ENCODE results near the gene MAP2K6.

The MAP2K6 gene

DNA sequence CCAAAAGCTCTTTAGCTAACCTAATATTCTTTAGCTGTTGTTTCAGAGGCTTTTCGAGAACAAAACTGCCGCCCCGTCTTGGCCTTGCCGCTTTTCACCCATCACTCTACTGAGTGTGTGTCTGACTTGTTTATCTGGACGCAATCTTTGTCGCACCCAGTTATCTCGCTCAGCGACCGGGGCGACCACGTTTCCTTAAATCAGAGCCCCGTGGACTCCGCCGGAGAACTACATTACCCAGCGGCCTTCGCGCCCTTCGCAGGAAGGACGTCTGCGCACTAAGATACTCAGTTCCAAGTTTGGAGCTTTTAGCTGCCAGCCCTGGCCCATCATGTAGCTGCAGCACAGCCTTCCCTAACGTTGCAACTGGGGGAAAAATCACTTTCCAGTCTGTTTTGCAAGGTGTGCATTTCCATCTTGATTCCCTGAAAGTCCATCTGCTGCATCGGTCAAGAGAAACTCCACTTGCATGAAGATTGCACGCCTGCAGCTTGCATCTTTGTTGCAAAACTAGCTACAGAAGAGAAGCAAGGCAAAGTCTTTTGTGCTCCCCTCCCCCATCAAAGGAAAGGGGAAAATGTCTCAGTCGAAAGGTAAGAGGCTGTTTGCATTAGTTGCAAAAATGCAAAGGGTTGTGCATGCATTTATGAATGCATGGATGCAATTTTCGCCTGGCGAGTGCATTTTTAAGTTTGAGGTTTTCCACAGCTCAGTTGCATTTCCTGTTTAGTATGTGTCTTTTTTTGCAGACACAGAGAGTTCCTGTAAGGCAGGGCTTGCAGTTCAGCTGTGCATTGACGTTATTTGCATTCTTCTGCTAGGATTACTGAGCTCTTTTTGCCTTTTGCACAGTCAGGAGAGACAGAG is at the start of gene MAP2K6:
Gene MAP2K6 (plus strand): TSS at position 290 of the 867 bp plus-strand sequence. CDS start 288 bp downstream, at position 578.
- no peak for DNase-seq (ENCODE audit: low read depth)

DNA sequence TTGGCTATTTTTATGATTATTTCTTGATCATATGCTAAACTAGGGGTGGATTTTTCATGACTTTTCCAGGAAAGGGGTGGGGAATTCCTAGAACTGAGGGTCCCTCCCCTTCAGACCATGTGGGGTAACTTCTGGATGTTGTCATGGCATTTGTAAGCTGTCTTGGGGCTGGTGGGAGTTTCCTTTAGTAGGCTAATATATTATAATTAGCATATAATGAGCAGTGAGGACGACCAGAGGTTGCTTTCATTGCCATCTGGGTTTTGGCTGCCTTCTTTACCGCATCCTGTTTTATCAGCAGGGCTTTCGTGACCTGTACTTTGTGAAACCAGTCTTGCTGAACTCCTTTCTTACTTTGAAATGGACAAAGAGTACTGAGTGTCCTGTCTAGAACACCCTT is 47.2 kb upstream of the MAP2K6 start:
- no peak for DNase-seq (ENCODE audit: low read depth)

DNA sequence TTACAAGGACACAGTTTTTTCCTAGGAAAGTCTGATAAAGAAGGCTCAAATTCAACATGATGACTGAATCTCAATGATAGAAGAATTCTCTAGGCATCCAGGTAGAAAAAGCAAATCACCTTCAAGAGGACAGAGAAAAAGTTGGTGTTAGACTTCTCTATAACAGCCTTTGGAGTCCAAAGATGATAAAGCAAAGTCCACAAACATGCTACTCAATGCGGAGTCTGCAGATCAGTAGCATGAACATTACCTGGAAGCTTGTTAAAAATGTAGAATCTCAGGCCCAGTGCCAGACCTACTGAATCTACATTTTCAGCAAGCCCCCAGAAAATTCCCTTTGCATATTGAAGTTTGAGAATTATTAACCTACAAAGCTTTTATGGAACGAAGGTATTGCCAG is 41.4 kb upstream of the MAP2K6 start:
- no peak for DNase-seq (ENCODE audit: low read depth)

DNA sequence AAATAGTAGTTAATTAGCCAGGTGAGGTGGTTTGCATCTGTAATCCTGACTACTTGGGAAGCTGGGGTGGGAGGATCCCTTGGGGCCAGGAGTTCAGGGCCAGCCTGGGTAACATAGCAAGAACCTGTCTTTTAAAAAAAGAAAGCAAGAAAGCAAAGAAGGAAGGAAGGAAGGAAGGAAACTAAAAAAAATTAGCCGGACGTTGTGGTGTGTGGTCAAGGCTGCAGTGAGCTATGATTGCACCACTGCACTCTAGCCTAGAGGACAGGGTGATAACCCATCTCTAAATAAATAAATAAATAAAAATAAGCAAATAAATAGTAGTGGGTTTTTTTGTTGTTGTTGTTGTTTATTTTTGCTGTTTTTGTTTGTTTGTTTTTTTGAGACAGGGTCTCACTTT is 39.3 kb upstream of the MAP2K6 start:
- DNase-seq (ENCODE audit: low read depth), result no peak

DNA sequence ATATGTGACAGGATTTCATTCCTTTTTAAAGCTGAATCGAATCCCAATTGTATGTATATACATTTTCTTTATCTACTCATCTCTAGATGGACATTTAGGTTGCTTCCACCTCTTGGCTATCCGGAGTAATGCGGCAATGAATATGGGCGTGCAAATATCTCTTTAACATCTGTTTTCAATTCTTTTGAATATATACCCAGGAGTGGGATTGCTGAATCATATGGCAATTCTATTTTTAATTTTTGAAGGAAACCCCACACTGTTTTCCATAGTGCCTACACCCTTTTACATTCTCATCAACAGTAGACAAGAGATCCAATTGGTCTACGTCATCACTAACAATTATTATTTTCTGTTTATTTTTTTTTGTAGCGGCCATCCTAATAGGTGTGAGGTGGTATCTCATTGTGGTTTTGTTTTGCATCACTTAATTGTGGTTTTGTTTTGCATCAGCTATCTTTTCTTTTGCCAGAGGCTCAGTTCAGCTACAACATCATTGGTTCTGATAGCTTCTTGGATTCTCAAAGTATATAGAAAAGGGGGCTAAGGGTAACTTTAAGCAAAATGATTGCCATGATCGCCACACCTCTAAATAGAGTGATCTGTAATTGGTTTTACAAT is 25.6 kb upstream of the MAP2K6 start:
- DNase-seq (ENCODE audit: low read depth), result no peak

DNA sequence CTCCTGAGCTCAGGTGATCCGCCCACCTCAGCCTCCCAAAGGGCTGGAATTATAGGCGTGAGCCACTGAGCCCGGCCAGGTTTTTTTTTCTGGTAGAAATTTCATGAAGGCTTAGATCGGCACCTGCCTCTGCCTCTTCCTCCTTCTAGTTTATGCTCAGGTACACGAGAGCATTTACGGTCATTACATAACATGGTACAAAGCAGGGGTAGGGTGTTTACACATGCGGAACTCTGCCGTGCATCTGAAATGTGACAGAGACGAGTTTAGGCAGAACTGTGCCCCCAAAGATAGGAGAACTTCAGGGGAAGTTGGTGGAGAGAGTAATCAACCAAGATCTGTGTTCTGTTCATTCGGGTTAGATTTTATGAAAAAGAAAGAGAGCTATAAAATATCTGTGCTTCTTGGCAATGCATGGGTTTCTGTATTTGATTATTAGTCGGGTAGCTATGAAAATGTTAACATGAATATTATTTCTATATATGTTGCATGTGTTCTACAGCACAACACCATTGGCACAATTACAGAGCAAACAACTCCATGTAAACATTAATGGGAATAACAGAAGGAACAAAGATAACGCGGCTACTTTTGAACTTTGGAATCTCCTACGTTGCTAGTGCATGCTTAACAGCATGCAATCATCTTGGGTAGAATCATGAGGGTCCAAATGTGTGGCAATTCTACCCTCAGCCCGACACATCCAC is 23.5 kb upstream of the MAP2K6 start:
- no peak for DNase-seq (ENCODE audit: low read depth)

DNA sequence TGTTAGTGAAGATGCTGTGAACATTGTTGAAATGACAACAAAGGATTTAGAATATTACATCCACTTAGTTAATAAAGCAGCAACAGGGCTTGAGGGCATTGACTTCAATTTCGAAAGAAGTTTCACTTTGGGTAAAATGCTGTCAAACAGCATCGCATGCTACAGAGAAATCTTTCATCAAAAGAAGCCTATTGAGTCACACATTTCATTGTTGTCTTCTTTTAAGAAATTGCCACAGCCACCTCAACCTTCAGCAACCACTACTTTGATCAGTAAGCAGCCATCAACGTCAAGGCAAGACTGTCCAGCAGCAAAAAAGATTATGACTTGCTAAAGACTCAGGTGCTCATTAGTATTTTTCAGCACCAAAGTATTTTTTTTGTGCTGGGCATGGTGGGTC is 13.2 kb upstream of the MAP2K6 start:
- no peak for DNase-seq (ENCODE audit: low read depth)

DNA sequence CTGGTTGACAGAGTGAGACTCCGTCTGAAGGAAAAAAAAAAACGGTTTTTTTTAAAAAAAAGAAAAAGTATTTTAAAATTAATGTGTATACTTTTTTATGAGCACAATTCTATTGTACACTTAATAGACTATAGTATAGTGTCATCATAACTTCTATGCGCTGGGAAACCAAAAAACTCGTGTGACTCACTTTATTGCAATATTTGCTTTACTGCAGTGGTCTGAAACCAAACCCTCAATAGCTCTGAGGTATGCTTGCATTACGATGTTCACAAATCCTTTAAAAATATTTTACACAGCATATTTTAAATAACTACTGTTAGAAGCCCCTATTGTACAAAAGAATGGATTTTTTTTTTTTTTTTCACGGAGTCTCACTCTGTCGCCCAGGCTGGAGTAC is 12.4 kb upstream of the MAP2K6 start:
- no peak for DNase-seq (ENCODE audit: low read depth)

DNA sequence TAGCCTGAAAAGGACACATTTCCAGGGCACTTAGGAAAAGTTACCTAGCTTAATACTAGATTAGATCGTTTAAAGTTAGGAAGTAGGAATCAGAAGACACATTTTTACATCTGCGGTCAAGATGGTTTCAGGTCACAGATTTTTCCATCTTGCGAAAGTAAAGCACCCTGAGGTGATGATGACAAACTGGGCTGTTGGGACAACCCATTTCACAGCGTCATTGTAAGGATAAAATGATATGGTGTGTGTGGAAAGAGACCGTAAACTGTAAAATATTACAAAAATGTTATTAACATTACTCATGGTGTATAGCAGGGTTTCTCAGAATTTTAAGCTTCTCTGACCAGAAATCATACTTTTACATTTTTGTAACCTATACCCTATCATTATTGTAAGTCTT is 10.1 kb upstream of the MAP2K6 start:
- DNase-seq (ENCODE audit: low read depth), result no peak

DNA sequence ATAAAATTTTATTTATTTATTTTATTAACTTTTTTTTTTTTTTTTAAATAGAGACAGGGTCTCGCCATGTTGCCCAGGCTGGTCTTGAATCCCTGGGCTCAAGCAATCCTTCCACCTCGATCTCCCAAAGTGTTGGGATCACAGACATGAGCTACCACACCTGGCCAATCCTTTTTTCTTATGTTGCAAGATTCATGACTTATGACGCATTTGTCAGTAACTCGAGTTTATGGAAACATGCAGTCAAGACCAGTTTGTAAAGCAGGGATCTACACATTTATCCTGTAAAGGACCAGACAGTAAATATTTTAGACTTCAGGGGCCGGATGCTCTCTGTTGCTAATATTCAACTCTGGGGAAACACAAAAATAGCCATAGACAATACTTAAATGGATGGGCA is 9.4 kb upstream of the MAP2K6 start:
- no peak for DNase-seq (ENCODE audit: low read depth)

DNA sequence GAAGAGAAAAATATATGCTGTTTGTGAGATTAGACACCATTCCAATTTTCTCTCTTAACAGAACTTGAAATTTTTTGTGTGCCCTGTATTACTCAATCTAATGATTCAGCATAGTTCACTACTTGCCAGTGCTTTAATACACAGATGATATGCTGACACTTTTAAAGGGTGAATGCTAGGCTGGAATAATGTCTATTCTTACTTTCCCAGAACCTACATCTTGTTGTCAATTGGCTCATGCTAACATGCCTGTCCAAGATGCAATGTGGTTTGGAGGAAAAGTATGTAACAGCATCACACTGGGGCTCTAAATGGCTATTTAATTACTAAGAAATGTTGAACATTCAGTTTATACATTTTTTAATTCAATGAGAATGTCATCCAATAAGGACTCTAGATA is 7.6 kb upstream of the MAP2K6 start:
- no peak for DNase-seq (ENCODE audit: low read depth)

DNA sequence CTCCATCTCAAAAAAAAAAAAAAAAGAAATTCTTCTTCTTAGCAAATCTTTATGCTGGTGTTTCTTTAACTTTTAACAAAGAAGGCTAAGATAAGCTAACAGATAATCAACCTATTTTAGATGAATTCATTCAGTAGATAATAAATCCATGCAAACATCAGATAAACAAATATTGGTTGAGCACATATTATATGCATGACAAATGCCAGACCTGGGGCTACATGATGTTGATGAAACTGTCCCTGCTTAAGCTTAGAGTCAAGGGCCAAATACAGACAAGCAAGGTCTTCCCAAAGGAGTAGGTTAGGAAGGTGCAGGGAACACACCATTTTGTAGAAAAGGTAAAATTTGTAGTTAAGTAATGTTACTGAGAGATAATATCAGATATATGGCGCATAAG is 6.7 kb upstream of the MAP2K6 start:
- DNase-seq (ENCODE audit: low read depth), result no peak

DNA sequence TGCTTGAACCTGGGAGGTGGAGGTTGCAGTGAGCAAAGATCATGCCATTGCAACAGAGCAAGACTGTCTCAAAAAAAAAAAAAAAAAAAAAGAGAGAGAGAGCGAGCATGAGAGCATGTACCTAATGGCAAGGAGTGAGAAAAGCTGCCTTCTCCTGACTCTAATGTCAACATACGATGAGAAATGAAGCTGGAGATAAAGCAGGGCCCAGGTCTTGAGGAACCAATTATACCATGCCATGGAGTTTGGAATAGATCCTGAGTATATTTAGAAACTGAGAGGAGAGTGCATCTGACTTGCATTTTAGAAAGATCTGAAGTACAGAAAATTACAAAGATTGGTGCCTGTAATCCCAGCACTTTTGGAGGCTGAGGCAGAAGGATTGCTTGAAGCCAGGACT is 3.8 kb upstream of the MAP2K6 start:
- DNase-seq (ENCODE audit: low read depth), result no peak

DNA sequence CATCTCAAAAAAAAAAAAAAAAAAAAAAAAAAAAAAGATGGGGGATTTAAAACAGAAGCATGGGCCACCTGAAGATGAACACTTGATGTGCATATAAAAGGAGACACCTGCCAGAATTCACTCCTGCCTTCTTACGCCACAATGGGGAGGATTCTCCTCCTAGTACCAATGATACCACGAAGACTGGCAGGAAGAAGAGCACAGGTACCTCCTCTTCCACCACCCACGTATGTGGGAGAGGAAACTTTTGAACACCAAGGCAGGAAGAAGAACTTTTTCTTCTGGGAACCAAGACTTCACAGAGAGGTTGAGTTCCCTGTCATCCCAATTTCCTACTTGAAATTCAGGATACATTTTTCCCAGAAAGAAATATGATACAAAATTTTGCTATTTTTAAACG is 2.7 kb upstream of the MAP2K6 start:
- DNase-seq (ENCODE audit: low read depth), result no peak

DNA sequence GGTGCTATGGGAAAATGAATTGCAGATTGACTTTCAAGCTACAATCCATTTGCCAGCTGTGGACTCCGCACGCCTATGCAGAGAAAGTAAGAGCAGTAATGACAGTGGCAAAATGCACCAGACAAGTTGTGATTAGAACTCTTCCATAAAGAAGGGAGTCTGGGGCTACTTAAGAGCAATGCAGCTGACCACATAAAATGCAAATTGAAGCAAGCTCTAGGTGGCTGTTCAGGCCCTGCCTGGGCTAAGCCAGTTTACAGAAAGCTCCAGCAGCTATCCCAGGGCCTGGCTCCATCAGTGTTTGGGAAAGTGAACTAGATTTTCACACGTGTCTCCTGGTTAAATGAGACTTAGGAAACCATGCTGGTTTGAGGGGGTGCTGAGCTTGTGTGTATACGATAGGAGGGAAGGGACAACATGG is 2.2 kb upstream of the MAP2K6 start:
- DNase-seq (ENCODE audit: low read depth), result no peak

DNA sequence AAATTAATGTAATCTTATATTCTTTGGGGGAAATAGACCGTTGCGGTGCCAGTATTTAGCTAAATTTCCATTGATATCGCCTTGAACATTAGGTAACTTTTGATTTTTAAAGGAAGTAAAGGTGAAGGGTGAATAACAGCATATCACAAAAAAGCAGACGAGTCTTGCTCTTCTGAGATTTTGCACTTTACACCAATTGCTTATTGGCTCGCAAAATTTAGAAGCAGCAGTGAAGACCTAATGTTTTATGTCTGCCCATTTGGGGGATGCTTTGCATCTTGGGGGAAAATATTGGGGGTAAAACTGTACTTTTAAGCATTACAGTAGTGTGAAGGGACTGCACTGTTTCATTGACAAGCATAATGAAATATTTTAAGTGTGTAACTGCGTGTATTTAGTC is 934 bp downstream of the MAP2K6 start:
- DNase-seq (ENCODE audit: low read depth), result no peak

DNA sequence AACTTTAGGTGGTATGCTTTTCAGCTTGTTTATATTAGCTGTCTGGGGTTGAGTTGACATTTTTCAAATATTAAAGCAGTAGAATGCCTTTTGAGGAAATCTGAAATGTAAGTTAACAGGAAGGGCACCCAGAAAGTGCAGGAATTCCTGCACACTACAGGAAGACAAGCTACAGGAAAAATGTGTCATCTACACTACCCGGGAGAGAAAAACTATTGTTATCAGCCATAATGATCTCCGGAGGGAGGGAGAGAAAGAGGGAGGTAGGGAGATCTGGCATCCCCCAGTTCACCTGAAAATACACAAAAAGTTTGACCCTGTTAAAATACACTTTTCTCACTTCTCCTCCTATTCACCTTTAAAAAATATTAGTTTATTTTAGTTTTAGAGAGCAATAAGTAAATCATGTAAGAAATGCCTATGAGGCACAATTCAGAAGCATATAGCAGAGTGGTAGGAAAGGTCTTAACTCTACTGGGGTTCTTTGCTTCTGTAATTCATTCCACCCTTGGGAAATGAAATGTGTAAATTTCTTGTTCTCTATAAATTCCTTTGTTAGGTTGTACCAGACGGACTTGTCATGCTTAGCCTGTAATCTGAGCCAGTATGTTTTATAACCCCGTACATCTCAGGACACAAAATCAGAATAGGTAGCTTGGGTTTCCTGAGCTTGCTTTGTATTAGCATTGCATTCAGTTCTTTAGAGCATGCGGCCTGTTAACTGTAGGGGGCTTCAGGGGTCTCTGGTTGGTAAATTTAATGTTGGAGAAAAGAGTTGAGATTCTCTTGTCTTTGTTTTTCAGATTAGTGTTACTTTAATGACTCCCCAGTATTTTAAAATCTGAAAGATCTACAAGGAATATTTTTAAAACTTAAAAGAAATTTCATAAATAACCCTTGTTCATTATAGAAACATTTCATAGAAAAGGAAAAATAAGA is 3.3 kb downstream of the MAP2K6 start:
- no peak for DNase-seq (ENCODE audit: low read depth)

DNA sequence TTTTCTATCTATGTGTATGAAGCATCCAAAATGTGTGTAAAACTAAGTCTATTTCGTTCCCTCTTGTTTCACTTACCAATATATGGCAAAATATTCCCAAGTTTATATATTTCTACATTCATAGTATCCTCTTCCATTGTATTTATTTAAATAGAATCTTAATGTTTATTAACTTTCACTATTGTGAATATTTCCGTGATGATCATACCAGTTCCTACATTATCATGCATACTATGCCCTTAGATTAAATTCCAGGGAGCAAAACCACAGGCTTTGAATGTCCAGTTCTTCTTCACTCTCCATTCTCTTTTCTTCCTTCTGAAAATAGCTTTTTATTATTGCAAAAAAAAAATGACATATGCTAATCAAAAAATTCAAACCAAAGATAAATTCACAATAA is 4.0 kb downstream of the MAP2K6 start:
- no peak for DNase-seq (ENCODE audit: low read depth)

DNA sequence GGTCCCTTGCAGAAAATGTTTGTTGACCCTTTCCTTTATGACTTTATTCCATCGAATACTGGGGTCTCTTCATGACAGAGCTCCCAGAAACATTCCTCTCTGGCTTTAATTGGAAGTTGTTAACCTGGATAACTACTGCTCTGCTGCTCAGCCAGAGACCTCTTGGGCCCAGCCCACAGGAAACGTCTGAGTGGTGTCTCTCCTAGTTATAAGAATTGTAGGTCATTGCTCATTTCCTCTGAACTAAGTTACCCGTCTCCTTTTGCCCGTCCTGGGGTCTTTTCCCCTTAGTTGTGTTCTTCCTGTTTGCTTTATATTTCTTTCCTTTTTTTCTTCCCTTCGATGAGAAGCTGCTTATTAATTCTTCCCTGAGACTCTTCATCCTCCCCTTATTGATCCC is 9.0 kb downstream of the MAP2K6 start:
- DNase-seq (ENCODE audit: low read depth), result no peak

DNA sequence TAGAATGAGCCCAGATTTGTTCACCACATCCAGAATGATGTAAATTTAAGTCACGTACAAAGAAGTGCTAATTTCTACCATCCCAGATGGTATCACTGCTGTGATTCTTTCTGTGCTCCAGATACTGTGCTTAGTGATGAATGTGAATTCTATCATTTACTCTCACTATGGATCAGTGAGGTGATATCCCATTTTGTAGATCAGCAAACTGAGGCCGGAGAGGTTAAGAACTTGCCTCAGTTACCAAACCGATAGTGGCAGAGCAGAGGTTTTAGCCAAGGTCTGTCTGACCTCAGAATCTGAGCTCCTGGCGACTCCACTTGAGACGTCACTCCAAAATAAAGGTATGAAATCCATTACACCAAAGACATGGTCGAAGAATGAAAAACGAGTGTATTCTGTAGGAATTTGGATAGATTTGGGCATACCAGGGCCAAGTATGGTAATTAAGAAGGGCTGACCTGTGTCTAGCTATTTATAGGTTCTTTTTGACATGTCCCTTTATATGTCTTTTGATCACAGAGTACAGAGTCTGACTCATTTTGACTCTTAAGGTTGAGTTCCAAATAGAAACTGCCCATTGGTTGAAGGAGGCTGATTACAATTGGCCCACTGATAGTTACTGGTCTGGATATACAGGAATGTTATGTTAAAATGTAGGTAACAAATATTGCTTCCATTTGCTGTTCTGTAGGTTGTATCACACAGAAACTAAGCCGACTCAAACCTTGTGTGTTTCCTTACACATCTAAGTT is 10.0 kb downstream of the MAP2K6 start:
- DNase-seq (ENCODE audit: low read depth), result no peak

DNA sequence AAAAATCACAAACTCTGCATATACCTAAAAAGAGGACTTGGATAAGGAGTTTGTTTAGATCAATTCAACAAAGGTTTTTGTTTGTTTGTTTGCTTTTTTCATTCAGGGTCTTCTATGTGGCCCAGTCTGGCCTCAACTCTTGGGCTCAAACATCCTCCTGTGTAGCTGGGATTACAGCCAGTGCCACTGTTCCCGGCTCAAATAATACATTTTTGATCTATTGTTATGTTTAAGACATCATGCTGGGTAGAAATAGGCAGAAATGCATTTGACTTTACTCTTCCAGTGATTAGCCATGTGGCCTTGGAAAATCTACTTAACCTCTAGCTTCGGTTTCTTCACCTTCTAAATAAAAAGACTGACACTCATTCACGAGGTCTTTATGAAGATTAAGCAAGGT is 11.5 kb downstream of the MAP2K6 start:
- no peak for DNase-seq (ENCODE audit: low read depth)
